SK-N-SH (cell line): ENCODE measurements around the gene LMBR1.
A peak's percentile ranks its signal among the peaks of the same experiment; 100 is the strongest.

Experiments used
- CTCF ChIP-seq: fragments of 200-600 bp; sonication (generic); IDR thresholded peaks from 2 replicates; pipeline ENCODE4 v1.6.1; 2017; ENCODE audit warnings: antibody characterized with exemption, mild to moderate bottlenecking, moderate library complexity
- EP300 ChIP-seq, 2 experiments: IDR thresholded peaks; 2 replicates each; pipeline versions ENCODE4 v1.4.0 to v1.6.1; 2012; ENCODE audit warnings: borderline replicate concordance in 1 of 2, low read depth in 1 of 2, low read length in 1 of 2
- MEF2A ChIP-seq: IDR thresholded peaks from 2 replicates; pipeline ENCODE4 v1.4.0; 2012; ENCODE audit warnings: low read depth, borderline replicate concordance
- USF1 ChIP-seq: IDR thresholded peaks from 2 replicates; pipeline ENCODE4 v1.4.0; 2012; ENCODE audit warnings: low read depth, borderline replicate concordance
- ZBTB33 ChIP-seq: IDR thresholded peaks from 2 replicates; pipeline ENCODE4 v1.4.0; 2012; ENCODE audit warnings: low read depth, borderline replicate concordance

DNA sequence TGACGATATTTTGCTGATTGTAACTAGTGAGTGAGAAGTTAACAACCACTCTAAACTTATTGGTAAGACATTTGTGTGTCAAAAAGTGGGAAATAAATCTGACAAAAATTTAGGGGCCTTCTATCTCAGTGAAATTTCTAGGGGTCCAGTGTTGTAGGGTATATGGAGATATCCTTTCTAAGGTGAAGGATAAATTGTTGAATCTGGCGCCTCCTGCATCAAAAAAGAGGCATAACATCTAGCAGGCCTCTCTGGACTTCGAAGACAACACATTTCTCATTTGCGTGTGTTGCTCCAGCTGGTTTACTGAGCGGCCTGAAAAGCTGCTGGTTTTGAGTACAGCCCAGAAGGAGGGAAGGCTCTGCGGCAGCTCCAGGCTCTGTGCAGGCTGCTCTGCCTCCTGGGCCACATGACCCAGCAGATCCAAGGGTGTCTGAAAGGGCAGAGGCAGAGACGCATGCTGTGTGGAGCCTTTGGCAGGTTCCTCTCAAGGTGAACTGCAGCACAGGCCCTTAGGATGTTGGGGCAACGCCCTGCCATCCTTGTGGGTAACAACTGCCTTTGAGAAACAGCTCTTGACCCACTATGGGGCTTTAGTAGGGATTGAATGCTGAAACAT lies 72.4 kb downstream of the LMBR1 start:
- no peak for TF ChIP-seq MEF2A
- peak; percentile 50 for TF ChIP-seq CTCF
- TF ChIP-seq ZBTB33, result no peak
- no peak for TF ChIP-seq EP300 (IDR thresholded peaks at IDR 0.05; ENCODE audit: borderline replicate concordance in 1 of 2, low read depth in 1 of 2, low read length in 1 of 2)
- TF ChIP-seq USF1, result no peak
